Measurements from ENCODE around the gene PITPNC1. TPM values are rescaled to one million over a fixed set of nuclear protein-coding genes. Genes with fewer than 3 reads are reported as not detected.

The PITPNC1 gene
- total and polyA plus RNA-seq, 2 donors (not counting 3 experiments of a cell fraction or from before 2014, with no cell fraction given), result 2.4 to 9.6 TPM

DNA sequence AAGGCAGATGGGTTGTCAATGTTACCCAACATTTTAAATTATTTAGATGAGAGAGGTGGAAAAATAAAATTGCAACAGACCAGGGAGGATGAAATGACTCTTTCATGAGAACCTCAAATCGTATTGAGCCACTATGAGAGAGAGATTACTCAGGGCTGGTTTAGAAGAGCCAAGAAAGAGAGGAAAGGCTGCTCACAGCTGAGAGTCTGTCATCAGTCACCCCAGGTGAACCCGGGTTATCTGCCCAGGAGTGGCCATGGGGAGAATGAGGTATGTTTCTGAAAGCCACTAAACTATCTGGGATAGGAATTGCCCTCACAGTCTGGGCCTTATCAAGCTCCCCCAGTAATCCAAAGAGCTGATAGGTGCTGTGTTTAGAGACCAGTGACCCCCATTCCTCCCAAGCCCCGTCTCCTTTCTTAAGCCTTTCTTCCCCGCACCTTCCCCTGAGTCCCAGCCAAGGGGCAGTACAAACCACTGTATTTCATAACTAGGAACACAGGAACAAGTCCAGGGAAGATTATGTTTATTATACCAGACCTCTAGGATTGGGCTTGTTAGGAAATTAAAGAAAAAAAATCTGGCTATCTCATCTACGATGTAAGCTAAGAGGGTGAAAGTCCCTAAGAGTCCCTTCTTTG lies 181.8 kb downstream of the PITPNC1 start:
- BruUV-seq (replicated peaks), result no TSS peak
- Histone ChIP-seq H3K4me2 (ENCODE audit: insufficient read depth, low read length) (no peak overlapping the region), H3K79me2 (ENCODE audit: control insufficient read depth, insufficient read depth, low read length) (no peaks in the 10 kb centered on the region), H3K9ac (replicated peaks; ENCODE audit: extremely low read depth, insufficient read depth, low read length) (no peak overlapping the region), H3K27me3 (ENCODE audit: control insufficient read depth in 2 of 2, insufficient read depth in 2 of 2, low read length in 2 of 2) (no peaks in the 10 kb centered on the region), H4K20me1 (replicated peaks; ENCODE audit: control insufficient read depth, extremely low read depth, insufficient read depth, low read length) (no peaks in the 10 kb centered on the region), H2AFZ (ENCODE audit: low read depth, low read length) (no peak overlapping the region), H3K9me3 (replicated peaks; ENCODE audit: control insufficient read depth, insufficient read depth, low read length) (no peaks in the 10 kb centered on the region), H3K36me3 (ENCODE audit: control insufficient read depth in 2 of 2, extremely low read depth in 1 of 2, insufficient read depth in 2 of 2, low read length in 2 of 2) (no peaks in the 10 kb centered on the region), H3K27ac (ENCODE audit: insufficient read depth, low read depth, low read length) (no peak overlapping the region), H3K4me1 (ENCODE audit: control insufficient read depth, extremely low read depth, insufficient read depth, low read length) (no peaks in the 10 kb centered on the region), H3K4me3 (replicated peaks in 1 of 3; ENCODE audit: insufficient read depth in 1 of 3, low read depth in 1 of 3, low read length in 3 of 3) (no peak overlapping the region), H3K9me1 (replicated peaks; ENCODE audit: control insufficient read depth, extremely low read depth, insufficient read depth, low read length) (no peaks in the 10 kb centered on the region)
- FAIRE-seq (no peak), DNase-seq (ENCODE audit: low read depth, low spot score) (no peak)
- intact Hi-C loops (cut with micrococcal nuclease), result loop anchor here (5.0 kb wide), 1 partner anchor 128 kb away; no protein-coding TSS in a partner anchor
- dilution Hi-C loops (cut with MboI; ENCODE audit: extremely low pct_ligation_motif_present, low sequenced_read_pairs), result no loop called here
- TF ChIP-seq JUN (IDR thresholded peaks at IDR 0.05; ENCODE audit: borderline replicate concordance, insufficient read depth, insufficient read length, low read depth), result no peak
- no peak for TF ChIP-seq EZH2 (IDR thresholded peaks at IDR 0.05; ENCODE audit: borderline replicate concordance, low read depth, low read length, severe bottlenecking)
- TF ChIP-seq, protein P1, sequence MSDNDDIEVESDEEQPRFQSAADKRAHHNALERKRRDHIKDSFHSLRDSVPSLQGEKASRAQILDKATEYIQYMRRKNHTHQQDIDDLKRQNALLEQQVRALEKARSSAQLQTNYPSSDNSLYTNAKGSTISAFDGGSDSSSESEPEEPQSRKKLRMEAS (IDR thresholded peaks at IDR 0.05; ENCODE audit: insufficient read depth, insufficient read length), result no peak
- TF ChIP-seq POLR2AphosphoS5 (IDR thresholded peaks at IDR 0.05; ENCODE audit: insufficient read depth, low read depth, low read length), result no peak
- TF ChIP-seq, protein P2, sequence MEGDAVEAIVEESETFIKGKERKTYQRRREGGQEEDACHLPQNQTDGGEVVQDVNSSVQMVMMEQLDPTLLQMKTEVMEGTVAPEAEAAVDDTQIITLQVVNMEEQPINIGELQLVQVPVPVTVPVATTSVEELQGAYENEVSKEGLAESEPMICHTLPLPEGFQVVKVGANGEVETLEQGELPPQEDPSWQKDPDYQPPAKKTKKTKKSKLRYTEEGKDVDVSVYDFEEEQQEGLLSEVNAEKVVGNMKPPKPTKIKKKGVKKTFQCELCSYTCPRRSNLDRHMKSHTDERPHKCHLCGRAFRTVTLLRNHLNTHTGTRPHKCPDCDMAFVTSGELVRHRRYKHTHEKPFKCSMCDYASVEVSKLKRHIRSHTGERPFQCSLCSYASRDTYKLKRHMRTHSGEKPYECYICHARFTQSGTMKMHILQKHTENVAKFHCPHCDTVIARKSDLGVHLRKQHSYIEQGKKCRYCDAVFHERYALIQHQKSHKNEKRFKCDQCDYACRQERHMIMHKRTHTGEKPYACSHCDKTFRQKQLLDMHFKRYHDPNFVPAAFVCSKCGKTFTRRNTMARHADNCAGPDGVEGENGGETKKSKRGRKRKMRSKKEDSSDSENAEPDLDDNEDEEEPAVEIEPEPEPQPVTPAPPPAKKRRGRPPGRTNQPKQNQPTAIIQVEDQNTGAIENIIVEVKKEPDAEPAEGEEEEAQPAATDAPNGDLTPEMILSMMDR (IDR thresholded peaks at IDR 0.05; ENCODE audit: extremely low read depth in 1 of 2, insufficient read depth in 1 of 2, low read depth in 1 of 2, low read length in 2 of 2), result no peak
- TF ChIP-seq MYC (IDR thresholded peaks at IDR 0.05; ENCODE audit: low read depth, low read length), result no peak
- no peak for TF ChIP-seq GATA2 (IDR thresholded peaks at IDR 0.05; ENCODE audit: insufficient read depth, insufficient read length, low read depth, low read length)
- no peak for TF ChIP-seq POLR2A (IDR thresholded peaks at IDR 0.05; ENCODE audit: low read depth, low read length)
- no peak for TF ChIP-seq FOS (IDR thresholded peaks at IDR 0.05; ENCODE audit: borderline replicate concordance, insufficient read depth, low read length)
- POLR2A ChIA-PET, result no interaction called here
- CTCF ChIA-PET, result interaction anchor here (0.6 to 1.5 kb wide), 6 partner anchors 10 to 180 kb away, joined by 3 to 5 read pairs (median 3); no protein-coding TSS in a partner anchor

Measured in endothelial cell of umbilical vein (primary cell).